Endothelial cell of coronary artery (primary cell): Measurements from ENCODE around the gene EDEM1. TPM values are rescaled to one million over a fixed set of nuclear protein-coding genes. Genes with fewer than 3 reads are reported as not detected.

Source experiments
- total RNA-seq: library from RNA; depleted of rRNA; stranded (reverse); fragments of >200 nt; gene quantifications from 2 replicates; pipeline ENCODE4 v1.2.3, GENCODE V29; 2014

Gene EDEM1
- total RNA-seq: 18.2 and 23.9 TPM in 2 replicates

DNA sequence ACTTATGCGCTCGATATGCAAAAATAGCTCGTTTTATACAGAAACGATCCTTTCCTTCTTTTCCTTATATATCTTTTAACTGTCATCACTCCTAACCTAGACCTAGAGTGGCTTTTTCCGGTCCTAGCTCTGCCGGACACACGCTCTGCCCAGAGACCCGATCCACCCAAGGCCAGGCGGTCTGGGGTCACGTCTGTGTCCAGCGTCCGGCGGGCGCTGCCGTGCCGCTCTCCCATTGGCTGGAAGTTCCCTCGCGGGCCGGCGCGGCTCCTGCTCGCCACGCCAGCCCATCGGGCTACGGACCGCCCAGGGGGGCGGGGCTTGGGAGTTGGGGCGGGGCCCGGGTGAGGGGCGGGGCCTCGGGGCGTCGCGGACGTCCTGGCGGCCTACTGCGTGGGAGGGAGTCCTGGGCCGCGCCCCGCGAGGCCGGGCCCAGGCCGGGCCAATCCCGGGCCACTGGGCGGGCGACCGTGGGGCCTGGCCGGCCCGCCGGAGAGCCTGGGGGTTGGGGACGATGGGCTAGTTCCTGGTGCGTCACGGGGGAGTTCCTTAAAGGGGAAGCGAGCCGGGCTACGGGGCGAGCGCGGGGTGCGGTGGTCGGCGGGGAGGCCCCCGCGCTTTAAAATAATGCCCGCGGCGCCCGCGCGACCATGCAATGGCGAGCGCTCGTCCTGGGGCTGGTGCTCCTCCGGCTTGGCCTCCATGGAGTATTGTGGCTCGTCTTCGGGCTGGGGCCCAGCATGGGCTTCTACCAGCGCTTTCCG is at the start of gene EDEM1:
Gene EDEM1, plus strand, starts transcription at position 552 of the 764 bp plus-strand sequence. Its CDS starts 99 bp downstream, at position 651.

Other genes with a start within 250 kb of the EDEM1 start
- 9.0 and 30.6 TPM in 2 replicates for gene BHLHE40, start 208.3 kb upstream of the EDEM1 start, total RNA-seq
- 45.0 and 47.2 TPM in 2 replicates for gene ARL8B, start 65.4 kb upstream of the EDEM1 start, total RNA-seq